HG03159 (cell line): ENCODE data around the gene MYH6.
"Not testable (repeated sequence)": the region's sequence is repeated elsewhere in the genome, so short reads cannot be mapped to it uniquely, and the experiment has no call there.

Experiments used
- ATAC-seq: cut with Tn5 transposase; IDR thresholded peaks from one replicate; pipeline ENCODE4 v1.9.1; 2021; ENCODE audit warnings: mild to moderate bottlenecking, moderate library complexity; ENCODE audit not compliant: unreplicated experiment

The MYH6 gene

GRCh38 chr14:23399591-23399990 lies 8.5 kb downstream of the MYH6 start:
- no peak for ATAC-seq

GRCh38 chr14:23399136-23399535 lies 8.9 kb downstream of the MYH6 start:
- ATAC-seq, result no peak

- ATAC-seq, result no peak
Observed at GRCh38 chr14:23398348-23398747, 9.7 kb downstream of the MYH6 start.

GRCh38 chr14:23396781-23397407 lies 11.2 kb downstream of the MYH6 start:
- no peak for ATAC-seq

GRCh38 chr14:23396126-23396525 lies 11.9 kb downstream of the MYH6 start:
- ATAC-seq, result no peak

- ATAC-seq, result no peak
Observed at GRCh38 chr14:23392613-23393012, 15.5 kb downstream of the MYH6 start.

- not testable (repeated sequence) for ATAC-seq
Observed at GRCh38 chr14:23389871-23390270, 18.2 kb downstream of the MYH6 start.

GRCh38 chr14:23389396-23389795 lies 18.7 kb downstream of the MYH6 start:
- no peak for ATAC-seq

- no peak for ATAC-seq
Observed at GRCh38 chr14:23388996-23389395, 19.1 kb downstream of the MYH6 start.

GRCh38 chr14:23387916-23388882 lies 19.9 kb downstream of the MYH6 start:
- ATAC-seq, result no peak

- ATAC-seq, result no peak
Observed at GRCh38 chr14:23386999-23387398, 21.1 kb downstream of the MYH6 start.

- not testable (repeated sequence) for ATAC-seq
Observed at GRCh38 chr14:23386266-23386657, 21.8 kb downstream of the MYH6 start.

GRCh38 chr14:23385642-23386265 lies 22.3 kb downstream of the MYH6 start:
- ATAC-seq, result no peak

- ATAC-seq, result no peak
Observed at GRCh38 chr14:23385244-23385641, 22.8 kb downstream of the MYH6 start.

- no peak for ATAC-seq
Observed at GRCh38 chr14:23384364-23385080, 23.6 kb downstream of the MYH6 start.

GRCh38 chr14:23382731-23383440 lies 25.2 kb downstream of the MYH6 start:
- no peak for ATAC-seq

- ATAC-seq, result no peak
Observed at GRCh38 chr14:23382276-23382675, 25.8 kb downstream of the MYH6 start.

- ATAC-seq, result no peak
Observed at GRCh38 chr14:23381871-23382270, 26.2 kb downstream of the MYH6 start.

- no peak for ATAC-seq
Observed at GRCh38 chr14:23380976-23381375, 27.1 kb downstream of the MYH6 start.

- no peak for ATAC-seq
Observed at GRCh38 chr14:23380197-23380914, 27.7 kb downstream of the MYH6 start.
